Activated CD4-positive, CD25-positive, alpha-beta regulatory T cell (primary cell): ENCODE data around the gene C1orf87.
"Not testable (repeated sequence)": the region's sequence is repeated elsewhere in the genome, so short reads cannot be mapped to it uniquely, and the experiment has no call there.

Experiments used
- DNase-seq, 4 experiments: peaks; one replicate each; lab custom pipeline; 2025; lab: John Stamatoyannopoulos, UW

C1orf87 gene

GRCh38 chr1:59994302-59995198 lies 79.0 kb downstream of the C1orf87 start:
- no peak for DNase-seq

- no peak for DNase-seq
Observed at GRCh38 chr1:59992040-59992820, 81.3 kb downstream of the C1orf87 start.

GRCh38 chr1:59990470-59990869 lies 83.1 kb downstream of the C1orf87 start:
- DNase-seq, result no peak

- no peak for DNase-seq
Observed at GRCh38 chr1:59986516-59987310, 86.9 kb downstream of the C1orf87 start.

- no peak for DNase-seq
Observed at GRCh38 chr1:59985911-59986515, 87.6 kb downstream of the C1orf87 start.

- DNase-seq, result no peak
Observed at GRCh38 chr1:59979666-59980065, 93.9 kb downstream of the C1orf87 start.

- no peak for DNase-seq
Observed at GRCh38 chr1:59978511-59978910, 95.1 kb downstream of the C1orf87 start.

GRCh38 chr1:59978026-59978425 lies 95.5 kb downstream of the C1orf87 start:
- DNase-seq, result no peak

- DNase-seq, result no peak
Observed at GRCh38 chr1:59977075-59977410, 96.5 kb downstream of the C1orf87 start.

GRCh38 chr1:59976194-59977074 lies 97.1 kb downstream of the C1orf87 start:
- DNase-seq, result peak in 2 of 4 experiments; percentile 2 to 8

GRCh38 chr1:59973719-59974118 lies 99.9 kb downstream of the C1orf87 start:
- no peak for DNase-seq

- no peak for DNase-seq
Observed at GRCh38 chr1:59972216-59972927, 101.2 kb downstream of the C1orf87 start.

- peak in 1 of 4 experiments; percentile 2 for DNase-seq
Observed at GRCh38 chr1:59971464-59971911, 102.1 kb downstream of the C1orf87 start.

GRCh38 chr1:59969542-59970175 lies 103.9 kb downstream of the C1orf87 start:
- DNase-seq, result not testable (repeated sequence)

- DNase-seq, result not testable (repeated sequence)
Observed at GRCh38 chr1:59968746-59969145, 104.8 kb downstream of the C1orf87 start.

- DNase-seq, result no peak
Observed at GRCh38 chr1:59967780-59968179, 105.8 kb downstream of the C1orf87 start.

GRCh38 chr1:59967141-59967697 lies 106.4 kb downstream of the C1orf87 start:
- no peak for DNase-seq

- DNase-seq, result no peak
Observed at GRCh38 chr1:59952065-59952464, 121.5 kb downstream of the C1orf87 start.

- DNase-seq, result no peak
Observed at GRCh38 chr1:59949648-59950047, 123.9 kb downstream of the C1orf87 start.
